Mucosa of stomach (tissue), 1 donor: ENCODE results near the gene TMC1.
"Not testable (repeated sequence)": the region's sequence is repeated elsewhere in the genome, so short reads cannot be mapped to it uniquely, and the experiment has no call there.

Source experiments
- H3K27me3 ChIP-seq: one replicate; pipeline ENCODE4 v1.7.0; 2013; ENCODE audit warnings: mild to moderate bottlenecking, low read length; ENCODE audit not compliant: control insufficient read depth, insufficient read depth
- H3K36me3 ChIP-seq: one replicate; pipeline ENCODE4 v1.7.0; 2013; ENCODE audit warnings: low read length; ENCODE audit not compliant: control insufficient read depth, insufficient read depth
- H3K4me1 ChIP-seq: one replicate; pipeline ENCODE4 v1.7.0; 2013; ENCODE audit warnings: mild to moderate bottlenecking, low read length; ENCODE audit not compliant: control insufficient read depth, insufficient read depth
- H3K4me3 ChIP-seq: one replicate; pipeline ENCODE4 v1.7.0; 2013; ENCODE audit warnings: low read length
- H3K9ac ChIP-seq: one replicate; pipeline ENCODE4 v1.7.0; 2013; ENCODE audit warnings: mild to moderate bottlenecking, low read length, moderate library complexity
- H3K9me3 ChIP-seq: one replicate; pipeline ENCODE4 v1.7.0; 2013; ENCODE audit warnings: mild to moderate bottlenecking, low read length, moderate library complexity; ENCODE audit not compliant: control insufficient read depth
- donor health status: Pancreatic carcinoma.

The TMC1 gene

GRCh38 chr9:72521416-72521815 lies at the start of gene TMC1:
TSS of gene TMC1 (plus strand) at chr9:72521608. CDS start at chr9:72648649, 127,041 bp downstream.
- not testable (repeated sequence) for H3K9me3 ChIP-seq, H3K27me3 ChIP-seq, H3K9ac ChIP-seq, H3K4me3 ChIP-seq, H3K4me1 ChIP-seq, H3K36me3 ChIP-seq

- H3K27me3 ChIP-seq = no peaks in the 10 kb centered on the region
- no peaks in the 10 kb centered on the region for H3K9me3 ChIP-seq
- H3K36me3 ChIP-seq = no peaks in the 10 kb centered on the region
- peaks cover 42% of the 10 kb centered on the region for H3K4me1 ChIP-seq
- no peak overlapping the region for H3K4me3 ChIP-seq
- H3K9ac ChIP-seq = no peak overlapping the region
Measured at GRCh38 chr9:72473474-72474261, 47.7 kb upstream of the TMC1 start.

GRCh38 chr9:72474676-72475075 lies 46.7 kb upstream of the TMC1 start:
- H3K9ac ChIP-seq = no peak overlapping the region
- no peaks in the 10 kb centered on the region for H3K9me3 ChIP-seq
- no peaks in the 10 kb centered on the region for H3K36me3 ChIP-seq
- H3K27me3 ChIP-seq = no peaks in the 10 kb centered on the region
- H3K4me1 ChIP-seq = peaks cover 38% of the 10 kb centered on the region
- no peak overlapping the region for H3K4me3 ChIP-seq

- Histone ChIP-seq H3K4me1 (peaks cover 43% of the 10 kb centered on the region), H3K9me3 (no peaks in the 10 kb centered on the region)
Measured at GRCh38 chr9:72476100-72476499, 45.3 kb upstream of the TMC1 start.

GRCh38 chr9:72476617-72477437 lies 44.6 kb upstream of the TMC1 start:
- Histone ChIP-seq H3K27me3 (no peaks in the 10 kb centered on the region), H3K4me3 (no peak overlapping the region), H3K36me3 (no peaks in the 10 kb centered on the region), H3K9ac (no peak overlapping the region), H3K4me1 (peaks cover 43% of the 10 kb centered on the region), H3K9me3 (no peaks in the 10 kb centered on the region)

More at GRCh38 chr9:72476100-72476499, 45.3 kb upstream of the TMC1 start:
- Histone ChIP-seq H3K4me3 (no peak overlapping the region), H3K36me3 (no peaks in the 10 kb centered on the region), H3K27me3 (no peaks in the 10 kb centered on the region), H3K9ac (no peak overlapping the region)

- Histone ChIP-seq H3K36me3 (no peaks in the 10 kb centered on the region), H3K27me3 (no peaks in the 10 kb centered on the region), H3K9me3 (no peaks in the 10 kb centered on the region), H3K4me3 (no peak overlapping the region), H3K9ac (no peak overlapping the region), H3K4me1 (peaks cover 43% of the 10 kb centered on the region)
Measured at GRCh38 chr9:72477930-72478518, 43.4 kb upstream of the TMC1 start.

DNA sequence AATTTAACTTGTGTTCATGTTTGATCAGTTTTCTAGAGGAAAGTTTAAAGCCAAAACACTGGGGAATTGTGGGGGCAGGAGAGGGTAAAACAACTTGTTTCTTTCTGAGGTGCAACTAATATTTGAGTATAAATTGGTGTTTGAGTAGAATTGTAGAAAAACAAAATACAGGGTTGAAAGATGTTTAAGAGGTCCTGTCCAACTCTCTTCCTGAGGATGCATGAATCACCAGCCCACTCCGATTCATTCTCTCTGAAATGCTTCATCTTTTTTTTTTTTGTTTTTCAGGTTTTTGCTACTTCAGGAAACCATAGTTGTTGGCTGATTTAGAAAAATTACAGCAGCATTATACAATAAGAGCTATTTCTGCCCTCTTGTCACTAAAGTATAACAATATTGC lies 42.4 kb upstream of the TMC1 start:
- H3K27me3 ChIP-seq = no peaks in the 10 kb centered on the region
- no peaks in the 10 kb centered on the region for H3K9me3 ChIP-seq
- peaks cover 41% of the 10 kb centered on the region for H3K4me1 ChIP-seq

GRCh38 chr9:72480261-72480660 lies 41.1 kb upstream of the TMC1 start:
- H3K4me3 ChIP-seq = not testable (repeated sequence)

More for the DNA sequence above, 42.4 kb upstream of the TMC1 start:
- H3K36me3 ChIP-seq = no peaks in the 10 kb centered on the region
- no peak overlapping the region for H3K4me3 ChIP-seq
- H3K9ac ChIP-seq = no peak overlapping the region

GRCh38 chr9:72480921-72481320 lies 40.5 kb upstream of the TMC1 start:
- Histone ChIP-seq H3K4me3 (no peak overlapping the region), H3K4me1 (peaks cover 32% of the 10 kb centered on the region), H3K9me3 (no peaks in the 10 kb centered on the region), H3K27me3 (no peaks in the 10 kb centered on the region), H3K9ac (no peak overlapping the region), H3K36me3 (no peaks in the 10 kb centered on the region)

More at GRCh38 chr9:72480261-72480660, 41.1 kb upstream of the TMC1 start:
- H3K27me3 ChIP-seq, H3K9ac ChIP-seq, H3K9me3 ChIP-seq, H3K36me3 ChIP-seq: not testable (repeated sequence)
- H3K4me1 ChIP-seq = peaks cover 36% of the 10 kb centered on the region

GRCh38 chr9:72485821-72486593 lies 35.4 kb upstream of the TMC1 start:
- H3K4me3 ChIP-seq = no peak overlapping the region
- H3K9me3 ChIP-seq = no peaks in the 10 kb centered on the region
- H3K9ac ChIP-seq = no peak overlapping the region
- no peaks in the 10 kb centered on the region for H3K4me1 ChIP-seq
- H3K27me3 ChIP-seq = no peaks in the 10 kb centered on the region
- no peaks in the 10 kb centered on the region for H3K36me3 ChIP-seq

- no peaks in the 10 kb centered on the region for H3K36me3 ChIP-seq
- no peaks in the 10 kb centered on the region for H3K9me3 ChIP-seq
Measured at GRCh38 chr9:72486594-72486955, 34.8 kb upstream of the TMC1 start.

More at GRCh38 chr9:72486594-72486955, 34.8 kb upstream of the TMC1 start:
- no peak overlapping the region for H3K4me3 ChIP-seq
- no peaks in the 10 kb centered on the region for H3K27me3 ChIP-seq
- H3K4me1 ChIP-seq = no peaks in the 10 kb centered on the region
- no peak overlapping the region for H3K9ac ChIP-seq
